ENCODE data around the gene ERCC1.
"Not testable (repeated sequence)": the region's sequence is repeated elsewhere in the genome, so short reads cannot be mapped to it uniquely, and the experiment has no call there.

DNA sequence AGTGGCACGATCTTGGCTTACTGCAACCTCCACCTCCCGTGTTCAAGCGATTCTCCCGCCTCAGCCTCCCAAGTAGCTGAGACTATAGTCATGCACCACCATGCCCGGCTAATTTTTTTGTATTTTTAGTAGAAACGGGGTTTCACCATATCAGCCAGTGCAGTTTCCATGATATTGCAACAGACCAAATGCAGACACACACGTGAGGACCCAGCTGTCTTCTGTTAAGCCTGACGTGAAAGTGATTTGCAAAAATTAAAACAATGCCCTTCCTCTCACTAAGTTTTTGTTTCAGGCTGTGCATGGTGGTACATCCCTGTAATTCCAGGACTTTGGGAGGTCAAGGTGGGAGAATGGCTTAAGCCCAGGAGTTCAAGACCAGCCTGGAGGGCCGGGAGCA lies 7.3 kb upstream of the ERCC1 start:
- TF ChIP-seq, protein P1, sequence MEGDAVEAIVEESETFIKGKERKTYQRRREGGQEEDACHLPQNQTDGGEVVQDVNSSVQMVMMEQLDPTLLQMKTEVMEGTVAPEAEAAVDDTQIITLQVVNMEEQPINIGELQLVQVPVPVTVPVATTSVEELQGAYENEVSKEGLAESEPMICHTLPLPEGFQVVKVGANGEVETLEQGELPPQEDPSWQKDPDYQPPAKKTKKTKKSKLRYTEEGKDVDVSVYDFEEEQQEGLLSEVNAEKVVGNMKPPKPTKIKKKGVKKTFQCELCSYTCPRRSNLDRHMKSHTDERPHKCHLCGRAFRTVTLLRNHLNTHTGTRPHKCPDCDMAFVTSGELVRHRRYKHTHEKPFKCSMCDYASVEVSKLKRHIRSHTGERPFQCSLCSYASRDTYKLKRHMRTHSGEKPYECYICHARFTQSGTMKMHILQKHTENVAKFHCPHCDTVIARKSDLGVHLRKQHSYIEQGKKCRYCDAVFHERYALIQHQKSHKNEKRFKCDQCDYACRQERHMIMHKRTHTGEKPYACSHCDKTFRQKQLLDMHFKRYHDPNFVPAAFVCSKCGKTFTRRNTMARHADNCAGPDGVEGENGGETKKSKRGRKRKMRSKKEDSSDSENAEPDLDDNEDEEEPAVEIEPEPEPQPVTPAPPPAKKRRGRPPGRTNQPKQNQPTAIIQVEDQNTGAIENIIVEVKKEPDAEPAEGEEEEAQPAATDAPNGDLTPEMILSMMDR (IDR thresholded peaks at IDR 0.05; ENCODE audit: low read depth, low read length) = not testable (repeated sequence)
- not testable (repeated sequence) for TF ChIP-seq EZH2phosphoT487 (IDR thresholded peaks at IDR 0.05; ENCODE audit: low read depth)
